ENCODE data around the gene IHH. TPM values are rescaled to one million over a fixed set of nuclear protein-coding genes. Genes with fewer than 3 reads are reported as not detected.

The IHH gene
- total RNA-seq, 2 donors from 2014 or later = not detected

DNA sequence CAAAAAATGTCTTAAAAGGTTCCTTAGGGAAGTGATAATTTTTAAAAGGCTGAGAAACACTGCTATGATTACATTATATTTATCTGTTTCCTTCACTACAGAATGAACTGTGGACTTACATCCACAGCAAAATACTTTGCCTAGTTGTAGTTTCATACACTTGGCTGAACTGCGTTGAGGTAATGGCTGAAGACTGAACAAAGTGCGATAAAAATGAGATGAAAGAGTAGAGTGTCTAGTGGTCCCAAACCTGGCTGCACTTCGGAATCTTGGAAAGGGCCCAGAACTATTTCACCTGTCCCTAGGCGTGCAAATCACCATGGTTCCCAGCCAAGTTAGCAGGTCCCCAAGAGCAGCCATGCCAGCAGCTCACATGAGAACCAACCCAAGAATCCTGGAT is 18.2 kb upstream of the IHH start:
- intact Hi-C loops (cut with DNase I) = no loop called here
- no peak for DNase-seq (ENCODE audit: low spot score)

GRCh38 chr2:219078126-219078525 is 17.4 kb upstream of the IHH start:
- intact Hi-C loops (cut with DNase I) = no loop called here

DNA sequence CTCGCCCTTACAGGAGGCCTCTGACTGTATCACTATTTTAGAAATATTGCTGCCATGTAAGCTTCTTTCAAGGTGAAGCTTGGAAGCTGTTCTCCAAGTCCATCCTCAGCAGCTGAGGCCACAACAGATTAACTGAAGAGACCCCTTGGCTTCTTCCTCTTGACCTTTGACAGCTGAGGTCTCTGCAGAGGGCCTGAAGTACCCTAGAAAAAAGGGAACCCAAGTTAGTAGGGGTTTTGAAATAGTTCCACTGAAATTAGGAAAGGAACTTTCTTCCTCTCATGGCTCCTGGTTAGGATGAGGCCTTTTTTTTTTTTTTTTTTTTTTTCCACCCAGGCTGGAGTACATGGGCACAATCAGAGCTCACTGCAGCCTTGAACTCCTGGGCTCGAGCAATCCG is 15.5 kb upstream of the IHH start:
- intact Hi-C loops (cut with DNase I) = no loop called here
- no peak for DNase-seq (ENCODE audit: low spot score)

More at GRCh38 chr2:219078126-219078525, 17.4 kb upstream of the IHH start:
- DNase-seq (ENCODE audit: low spot score) = no peak

DNA sequence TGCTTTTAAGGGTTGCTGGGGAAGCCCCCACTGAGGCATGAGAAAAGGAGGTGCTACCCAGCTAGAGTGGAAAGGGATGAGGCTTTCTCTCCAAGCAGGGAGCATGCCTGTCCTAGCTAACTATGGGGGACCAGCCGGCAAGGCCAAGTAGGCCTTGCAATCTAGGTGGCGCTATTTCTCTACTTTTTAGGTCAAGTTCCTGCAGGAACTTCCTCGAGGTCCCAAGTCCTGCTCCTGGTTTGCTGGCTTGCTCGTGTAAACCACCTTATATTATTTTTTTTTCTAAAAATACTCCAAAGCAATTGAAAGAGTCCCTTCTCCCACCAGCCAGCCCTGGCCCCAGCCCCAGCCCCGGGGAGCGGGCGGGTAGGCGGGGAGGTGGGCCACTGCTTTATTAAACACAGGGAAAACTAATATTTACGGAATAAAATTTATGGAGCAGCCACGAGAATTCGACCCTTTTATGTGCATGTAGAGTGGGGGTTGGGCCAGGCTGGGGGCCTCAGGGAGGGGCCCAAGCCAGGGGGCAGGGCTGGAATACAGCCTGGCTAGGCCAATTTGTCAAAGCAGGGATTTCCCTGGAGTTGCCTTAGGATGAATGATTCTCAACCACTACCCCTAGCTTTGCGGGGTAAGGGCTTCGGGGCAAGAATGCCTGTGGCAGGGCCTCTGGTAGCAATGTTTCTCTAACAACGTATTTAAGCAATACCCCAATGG is 12.8 kb upstream of the IHH start:
- intact Hi-C loops (cut with DNase I) = no loop called here
- DNase-seq (ENCODE audit: low spot score) = peak; percentile 48

GRCh38 chr2:219072741-219073250 is 12.1 kb upstream of the IHH start:
- DNase-seq (ENCODE audit: low spot score) = no peak
- intact Hi-C loops (cut with DNase I) = no loop called here

DNA sequence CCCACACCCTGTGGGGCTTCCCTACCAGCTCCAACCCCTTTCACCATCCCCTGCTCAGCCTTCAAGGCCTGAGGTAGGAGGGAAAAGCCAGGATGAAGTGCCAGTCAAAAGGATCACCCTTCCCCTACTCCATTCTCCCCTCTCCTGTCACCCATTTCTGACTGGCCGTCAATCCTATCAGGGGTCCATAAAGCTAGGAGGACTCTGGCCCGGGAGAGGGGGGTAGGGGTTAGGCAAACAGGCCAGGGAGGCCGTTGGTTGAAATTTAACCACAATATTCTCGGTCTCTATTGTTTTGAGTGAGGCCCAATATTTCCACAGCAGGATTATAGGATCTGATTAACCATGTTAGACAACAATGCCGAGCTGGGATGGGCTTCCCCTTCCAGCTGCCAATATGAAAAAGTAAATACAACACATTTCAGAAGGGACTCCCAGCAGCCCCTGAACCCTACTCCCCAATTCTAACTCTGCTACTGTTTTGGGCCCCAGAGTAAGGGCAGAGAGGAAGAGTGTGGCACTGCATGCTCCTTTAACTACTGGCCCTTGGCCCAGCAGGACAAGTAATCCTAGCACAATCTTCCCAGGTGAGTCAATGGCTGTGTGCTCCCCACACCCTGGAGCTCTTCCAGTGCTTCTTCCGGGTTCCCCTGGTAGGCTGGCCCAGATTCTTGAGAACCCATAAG is 10.6 kb upstream of the IHH start:
- peak; percentile 31 for DNase-seq (ENCODE audit: low spot score)
- intact Hi-C loops (cut with DNase I) = no loop called here

DNA sequence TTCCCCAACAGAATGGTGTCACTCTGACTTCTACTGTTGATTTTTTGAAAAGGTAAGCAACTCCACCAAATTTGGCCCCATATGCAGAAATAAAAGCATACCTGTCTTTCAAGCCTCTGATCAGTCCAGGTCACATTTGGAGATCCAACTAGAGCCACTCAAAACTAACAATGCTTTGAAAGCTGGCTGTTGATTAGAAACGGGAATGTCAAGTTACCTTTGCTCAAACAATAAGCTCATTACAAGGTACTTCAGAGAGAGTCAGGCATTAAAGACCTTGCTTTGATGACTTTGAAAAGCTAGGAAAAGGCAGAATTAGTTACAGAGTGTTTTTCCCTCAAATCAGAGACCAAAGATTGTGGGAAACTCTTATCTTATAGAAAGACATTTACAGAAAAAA is 4.8 kb upstream of the IHH start:
- no peak for DNase-seq (ENCODE audit: low spot score)
- intact Hi-C loops (cut with DNase I) = no loop called here

- DNase-seq (ENCODE audit: low spot score) = peak; percentile 55
- intact Hi-C loops (cut with DNase I) = no loop called here
Observed at GRCh38 chr2:219062081-219062480, 1.4 kb upstream of the IHH start.

- peak; percentile 75 for DNase-seq (ENCODE audit: low spot score)
- intact Hi-C loops (cut with DNase I) = loop anchor here in 1 of 2 donors (1.0 kb wide), 1 partner anchor 96 kb away; no protein-coding TSS in a partner anchor
Observed at GRCh38 chr2:219059725-219060682, 717 bp downstream of the IHH start.

DNA sequence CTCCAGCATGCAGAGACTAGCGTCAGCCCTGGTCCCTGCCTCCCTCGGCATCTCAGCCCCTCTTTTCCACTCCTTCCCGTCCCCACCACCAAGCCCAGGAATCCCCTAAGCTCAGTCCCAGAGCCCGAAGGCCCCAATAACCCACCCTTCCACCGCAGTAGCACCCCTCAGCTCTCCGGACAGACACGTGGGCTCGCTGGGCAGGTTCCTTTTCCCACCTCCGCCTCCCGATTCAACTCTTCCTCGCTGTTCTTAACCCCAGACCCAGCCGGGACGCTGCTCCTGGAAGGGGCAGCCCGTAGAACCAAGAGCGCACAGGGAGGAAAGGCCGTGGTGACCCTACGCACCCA is 1.4 kb downstream of the IHH start:
- peak; percentile 53 for DNase-seq (ENCODE audit: low spot score)
- intact Hi-C loops (cut with DNase I) = loop anchor here in 1 of 2 donors (1.0 kb wide), 1 partner anchor 97 kb away; no protein-coding TSS in a partner anchor

- intact Hi-C loops (cut with DNase I) = loop anchor here (1.0 kb wide), 2 partner anchors 27 to 98 kb away; no protein-coding TSS in a partner anchor
- peak; percentile 80 for DNase-seq (ENCODE audit: low spot score)
Observed at GRCh38 chr2:219058541-219059374, 2.0 kb downstream of the IHH start.

GRCh38 chr2:219057709-219058540 is 2.8 kb downstream of the IHH start:
- intact Hi-C loops (cut with DNase I) = loop anchor here in 1 of 2 donors (1.0 kb wide), 1 partner anchor 27 kb away; no protein-coding TSS in a partner anchor
- DNase-seq (ENCODE audit: low spot score) = peak; percentile 93

DNA sequence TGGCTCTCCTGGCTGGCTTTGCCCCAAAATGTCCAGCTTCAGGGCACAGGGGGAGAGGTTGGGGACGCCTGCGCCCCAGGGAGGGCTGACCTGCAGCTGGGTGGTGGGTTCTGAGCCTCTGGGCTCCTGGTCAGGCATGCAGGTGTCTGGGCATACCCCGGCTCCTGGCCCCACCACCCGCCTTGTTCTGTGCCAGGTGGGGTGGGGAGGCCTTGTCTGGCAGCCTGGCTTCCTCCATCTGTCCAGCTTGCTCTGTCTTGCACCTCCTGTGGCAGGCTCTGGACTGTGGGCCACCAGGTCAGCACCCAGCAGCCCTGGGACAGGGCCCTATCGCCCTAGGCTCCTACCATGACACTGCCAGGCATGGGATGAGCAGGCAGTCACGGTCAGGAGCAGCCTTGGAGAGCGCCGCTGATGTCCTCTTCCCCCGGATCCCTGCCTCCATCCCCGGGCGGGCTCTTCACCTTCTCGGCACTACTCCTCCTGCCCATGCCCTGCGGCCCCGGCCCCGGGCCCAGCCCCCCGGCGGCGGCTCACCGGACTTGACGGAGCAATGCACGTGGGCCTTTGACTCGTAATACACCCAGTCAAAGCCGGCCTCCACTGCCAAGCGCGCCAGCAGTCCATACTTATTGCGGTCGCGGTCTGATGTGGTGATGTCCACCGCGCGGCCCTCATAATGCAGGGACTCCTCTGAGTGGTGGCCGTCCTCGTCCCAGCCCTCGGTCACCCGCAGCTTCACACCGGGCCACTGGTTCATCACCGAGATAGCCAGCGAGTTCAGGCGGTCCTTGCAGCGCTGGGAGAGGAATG is 3.6 kb downstream of the IHH start:
- intact Hi-C loops (cut with DNase I) = no loop called here
- DNase-seq (ENCODE audit: low spot score) = peak; percentile 75

- peak; percentile 80 for DNase-seq (ENCODE audit: low spot score)
- intact Hi-C loops (cut with DNase I) = no loop called here
Observed at GRCh38 chr2:219056176-219056895, 4.4 kb downstream of the IHH start.

- DNase-seq (ENCODE audit: low spot score) = peak; percentile 72
- intact Hi-C loops (cut with DNase I) = loop anchor here in 1 of 2 donors (2.0 kb wide), 1 partner anchor 98 kb away; no protein-coding TSS in a partner anchor
Observed at GRCh38 chr2:219054956-219055903, 5.5 kb downstream of the IHH start.
